ENCODE measurements around the gene CA10.

CA10 gene

GRCh38 chr17:51842763-51843162 is 315.8 kb downstream of the CA10 start:
- TF ChIP-seq CTCF (IDR thresholded peaks at IDR 0.05; ENCODE audit: low read depth, low read length) = no peak
- no peak overlapping the region for H3K4me3 ChIP-seq (ENCODE audit: low read depth, low read length)
- DNase-seq (ENCODE audit: low read depth, low spot score) = no peak
- in situ Hi-C loops (cut with HindIII; ENCODE audit: low sequenced_read_pairs) = no loop called here

GRCh38 chr17:51841669-51842068 is 316.8 kb downstream of the CA10 start:
- in situ Hi-C loops (cut with HindIII; ENCODE audit: low sequenced_read_pairs) = no loop called here
- DNase-seq (ENCODE audit: low read depth, low spot score) = no peak
- TF ChIP-seq CTCF (IDR thresholded peaks at IDR 0.05; ENCODE audit: low read depth, low read length) = no peak
- H3K4me3 ChIP-seq (ENCODE audit: low read depth, low read length) = no peak overlapping the region

- DNase-seq (ENCODE audit: low read depth, low spot score) = no peak
- in situ Hi-C loops (cut with HindIII; ENCODE audit: low sequenced_read_pairs) = no loop called here
- no peak overlapping the region for H3K4me3 ChIP-seq (ENCODE audit: low read depth, low read length)
- TF ChIP-seq CTCF (IDR thresholded peaks at IDR 0.05; ENCODE audit: low read depth, low read length) = no peak
Observed at GRCh38 chr17:51840688-51841087, 317.8 kb downstream of the CA10 start.

GRCh38 chr17:51833620-51834019 is 324.9 kb downstream of the CA10 start:
- DNase-seq (ENCODE audit: low read depth, low spot score) = no peak
- no peak for TF ChIP-seq CTCF (IDR thresholded peaks at IDR 0.05; ENCODE audit: low read depth, low read length)
- in situ Hi-C loops (cut with HindIII; ENCODE audit: low sequenced_read_pairs) = no loop called here
- H3K4me3 ChIP-seq (ENCODE audit: low read depth, low read length) = no peak overlapping the region

- DNase-seq (ENCODE audit: low read depth, low spot score) = no peak
- no peak overlapping the region for H3K4me3 ChIP-seq (ENCODE audit: low read depth, low read length)
- in situ Hi-C loops (cut with HindIII; ENCODE audit: low sequenced_read_pairs) = no loop called here
- no peak for TF ChIP-seq CTCF (IDR thresholded peaks at IDR 0.05; ENCODE audit: low read depth, low read length)
Observed at GRCh38 chr17:51833045-51833444, 325.5 kb downstream of the CA10 start.

GRCh38 chr17:51830886-51831285 is 327.6 kb downstream of the CA10 start:
- DNase-seq (ENCODE audit: low read depth, low spot score) = no peak
- TF ChIP-seq CTCF (IDR thresholded peaks at IDR 0.05; ENCODE audit: low read depth, low read length) = no peak
- in situ Hi-C loops (cut with HindIII; ENCODE audit: low sequenced_read_pairs) = no loop called here
- H3K4me3 ChIP-seq (ENCODE audit: low read depth, low read length) = no peak overlapping the region

GRCh38 chr17:51830451-51830850 is 328.1 kb downstream of the CA10 start:
- no peak for DNase-seq (ENCODE audit: low read depth, low spot score)
- no peak overlapping the region for H3K4me3 ChIP-seq (ENCODE audit: low read depth, low read length)
- no peak for TF ChIP-seq CTCF (IDR thresholded peaks at IDR 0.05; ENCODE audit: low read depth, low read length)
- in situ Hi-C loops (cut with HindIII; ENCODE audit: low sequenced_read_pairs) = no loop called here
